Duodenal mucosa (tissue), 2 donors: Measurements from ENCODE around the gene KSR2.
A peak's percentile ranks its signal among the peaks of the same experiment; 100 is the strongest.
"Not testable (repeated sequence)": the region's sequence is repeated elsewhere in the genome, so short reads cannot be mapped to it uniquely, and the experiment has no call there.

Experiments
- H3K27ac ChIP-seq: one replicate; pipeline ENCODE4 v1.7.0; 2013; ENCODE audit warnings: low read depth, low read length
- H3K27me3 ChIP-seq, 2 donors: one replicate each; pipeline ENCODE4 v1.7.0; 2013; ENCODE audit warnings: low read length in 2 of 2, control low read depth in 1 of 2; ENCODE audit not compliant: insufficient read depth in 2 of 2, control insufficient read depth in 1 of 2
- H3K36me3 ChIP-seq, 2 donors: one replicate each; pipeline ENCODE4 v1.7.0; 2013; ENCODE audit warnings: low read length in 2 of 2, control low read depth in 1 of 2; ENCODE audit not compliant: insufficient read depth in 2 of 2, control insufficient read depth in 1 of 2
- H3K4me1 ChIP-seq, 2 donors: one replicate each; pipeline ENCODE4 v1.7.0; 2013; ENCODE audit warnings: low read length in 2 of 2, control low read depth in 1 of 2; ENCODE audit not compliant: insufficient read depth in 2 of 2, control insufficient read depth in 1 of 2
- H3K4me3 ChIP-seq, 2 donors: one replicate each; pipeline ENCODE4 v1.7.0; 2013; ENCODE audit warnings: low read length in 2 of 2, low read depth in 1 of 2
- H3K9ac ChIP-seq, 2 donors: one replicate each; pipeline ENCODE4 v1.7.0; 2013; ENCODE audit warnings: low read length in 2 of 2, low read depth in 1 of 2
- H3K9me3 ChIP-seq, 2 donors: one replicate each; pipeline ENCODE4 v1.7.0; 2013; ENCODE audit warnings: low read length in 2 of 2, control low read depth in 1 of 2; ENCODE audit not compliant: control insufficient read depth in 1 of 2

The KSR2 gene

GRCh38 chr12:117803001-117803400, 165.8 kb downstream of the KSR2 start:
- Histone ChIP-seq H3K27ac (no peak overlapping the region), H3K9ac (no peak overlapping the region), H3K27me3 (no peaks in the 10 kb centered on the region), H3K4me3 (no peak overlapping the region), H3K9me3 (no peaks in the 10 kb centered on the region), H3K4me1 (peaks cover 4 to 6% of the 10 kb centered on the region in 2 donors), H3K36me3 (no peaks in the 10 kb centered on the region)

GRCh38 chr12:117800711-117801110, 168.1 kb downstream of the KSR2 start:
- not testable (repeated sequence) for H3K27me3 ChIP-seq

GRCh38 chr12:117797202-117797601, 171.6 kb downstream of the KSR2 start:
- H3K4me1 ChIP-seq = no peaks in the 10 kb centered on the region

More at GRCh38 chr12:117800711-117801110, 168.1 kb downstream of the KSR2 start:
- H3K36me3 ChIP-seq, H3K27ac ChIP-seq, H3K9ac ChIP-seq, H3K9me3 ChIP-seq, H3K4me3 ChIP-seq, H3K4me1 ChIP-seq: not testable (repeated sequence)

DNA sequence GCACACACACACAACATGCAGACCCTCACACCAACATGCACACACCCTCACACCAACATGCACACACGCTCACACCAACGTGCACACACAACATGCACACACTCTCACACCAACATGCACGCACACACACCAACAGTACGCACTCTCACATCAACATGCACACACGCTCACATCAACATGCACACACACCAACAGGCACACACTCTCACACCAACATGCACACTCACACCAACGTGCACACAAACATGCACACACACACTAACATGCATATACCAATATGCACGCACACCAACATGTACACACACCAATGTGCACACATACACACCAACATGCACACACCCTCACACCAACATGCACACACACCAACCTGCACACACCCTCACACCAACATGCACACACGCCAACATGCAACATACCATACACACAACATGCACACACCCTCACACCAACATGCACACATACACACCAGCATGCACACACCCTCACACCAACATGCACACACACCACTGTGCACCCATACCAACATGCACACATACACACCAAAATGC, 175.8 kb downstream of the KSR2 start:
- no peaks in the 10 kb centered on the region for H3K36me3 ChIP-seq
- H3K4me3 ChIP-seq = no peak overlapping the region
- no peak overlapping the region for H3K27ac ChIP-seq
- peak overlapping the region in 1 of 2 donors; percentile 8 for H3K9ac ChIP-seq
- H3K9me3 ChIP-seq = peaks cover 9 to 16% of the 10 kb centered on the region in 2 donors
- no peaks in the 10 kb centered on the region for H3K4me1 ChIP-seq
- peaks cover 0 to 4% of the 10 kb centered on the region in 2 donors for H3K27me3 ChIP-seq

More at GRCh38 chr12:117797202-117797601, 171.6 kb downstream of the KSR2 start:
- Histone ChIP-seq H3K4me3 (no peak overlapping the region), H3K27me3 (no peaks in the 10 kb centered on the region), H3K9me3 (peaks cover 9 to 16% of the 10 kb centered on the region in 2 donors), H3K27ac (no peak overlapping the region), H3K36me3 (no peaks in the 10 kb centered on the region), H3K9ac (no peak overlapping the region)

- Histone ChIP-seq H3K27ac (no peak overlapping the region), H3K27me3 (peaks cover 0 to 4% of the 10 kb centered on the region in 2 donors), H3K4me3 (no peak overlapping the region), H3K4me1 (no peaks in the 10 kb centered on the region), H3K36me3 (no peaks in the 10 kb centered on the region), H3K9ac (peak overlapping the region in 1 of 2 donors; percentile 8), H3K9me3 (peaks cover 9 to 16% of the 10 kb centered on the region in 2 donors)
Observed at GRCh38 chr12:117792471-117792870, 176.3 kb downstream of the KSR2 start.

DNA sequence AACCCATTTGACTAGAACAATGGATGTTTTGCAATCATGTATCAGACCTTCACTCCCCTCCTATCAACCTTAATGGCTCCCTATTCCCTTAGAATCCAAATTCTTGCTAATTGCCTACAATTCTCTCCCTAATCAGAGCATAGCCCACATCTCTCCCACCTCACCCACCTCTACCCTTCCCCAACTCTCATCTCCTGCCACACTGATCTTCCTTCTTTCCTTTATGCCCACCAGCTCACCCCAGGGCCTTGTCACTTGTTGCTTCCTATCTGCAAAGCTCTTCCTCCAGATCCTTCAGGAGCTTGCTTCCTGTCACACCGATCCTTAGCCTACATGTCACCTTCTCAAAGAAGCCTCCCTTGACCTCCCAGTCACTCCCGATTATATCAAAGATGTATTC, 177.8 kb downstream of the KSR2 start:
- no peak overlapping the region for H3K4me3 ChIP-seq
- H3K9me3 ChIP-seq = peaks cover 9 to 16% of the 10 kb centered on the region in 2 donors
- no peak overlapping the region for H3K27ac ChIP-seq
- H3K36me3 ChIP-seq = no peaks in the 10 kb centered on the region
- H3K4me1 ChIP-seq = no peaks in the 10 kb centered on the region
- H3K9ac ChIP-seq = no peak overlapping the region
- H3K27me3 ChIP-seq = peaks cover 0 to 4% of the 10 kb centered on the region in 2 donors

- Histone ChIP-seq H3K36me3 (no peaks in the 10 kb centered on the region), H3K9me3 (peaks cover 9 to 16% of the 10 kb centered on the region in 2 donors), H3K9ac (no peak overlapping the region), H3K27ac (no peak overlapping the region), H3K27me3 (peaks cover 0 to 4% of the 10 kb centered on the region in 2 donors), H3K4me3 (no peak overlapping the region), H3K4me1 (no peaks in the 10 kb centered on the region)
Observed at GRCh38 chr12:117790198-117790597, 178.6 kb downstream of the KSR2 start.

- H3K27ac ChIP-seq = no peak overlapping the region
- H3K27me3 ChIP-seq = peaks cover 0 to 4% of the 10 kb centered on the region in 2 donors
- no peaks in the 10 kb centered on the region for H3K4me1 ChIP-seq
- H3K4me3 ChIP-seq = no peak overlapping the region
- no peaks in the 10 kb centered on the region for H3K36me3 ChIP-seq
- H3K9ac ChIP-seq = no peak overlapping the region
- peaks cover 10 to 14% of the 10 kb centered on the region in 2 donors for H3K9me3 ChIP-seq
Observed at GRCh38 chr12:117789195-117789912, 179.4 kb downstream of the KSR2 start.

- Histone ChIP-seq H3K4me1 (no peaks in the 10 kb centered on the region), H3K27me3 (no peaks in the 10 kb centered on the region)
Observed at GRCh38 chr12:117778656-117779055, 190.1 kb downstream of the KSR2 start.

DNA sequence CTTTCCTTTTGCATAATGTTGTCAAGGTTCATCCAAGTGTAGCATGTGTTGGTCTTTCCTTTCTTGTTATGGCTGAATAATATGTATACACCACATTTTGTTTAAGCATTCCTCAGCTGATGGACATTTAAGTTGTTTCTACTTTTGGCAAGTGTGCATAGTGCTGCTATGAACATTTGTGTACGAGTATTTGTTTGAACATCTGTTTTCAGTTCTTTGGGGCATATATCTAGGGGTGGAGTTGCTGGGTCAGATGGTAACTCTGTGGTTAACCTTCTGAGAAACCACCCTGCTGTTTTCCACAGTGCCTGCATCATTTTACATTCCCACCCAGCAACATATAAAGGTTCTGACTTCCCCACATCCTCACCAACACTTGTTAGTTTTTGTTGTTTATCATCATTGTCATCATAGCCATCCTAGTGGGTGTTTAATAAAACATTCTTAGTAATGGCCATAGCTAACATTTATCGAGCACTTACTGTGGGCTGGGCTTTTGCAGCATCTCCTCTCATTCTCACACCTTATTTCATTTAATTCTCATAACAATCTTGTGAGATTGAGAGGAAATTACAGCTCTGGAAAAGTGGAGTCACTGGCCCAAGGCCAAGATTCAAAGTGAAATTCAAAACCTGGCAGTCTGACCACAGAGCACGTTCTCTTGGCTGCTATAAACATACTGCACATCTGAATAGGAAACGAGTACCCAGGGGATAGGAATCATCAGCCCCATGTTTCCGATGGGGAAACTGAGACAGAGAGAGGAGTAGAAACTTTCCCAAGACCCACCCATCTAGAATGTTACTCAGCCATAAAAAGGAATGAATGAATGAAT, 193.6 kb downstream of the KSR2 start:
- no peaks in the 10 kb centered on the region for H3K36me3 ChIP-seq
- no peaks in the 10 kb centered on the region for H3K27me3 ChIP-seq
- no peaks in the 10 kb centered on the region for H3K9me3 ChIP-seq
- H3K4me3 ChIP-seq = no peak overlapping the region
- H3K4me1 ChIP-seq = no peaks in the 10 kb centered on the region
- H3K27ac ChIP-seq = no peak overlapping the region
- H3K9ac ChIP-seq = no peak overlapping the region

More at GRCh38 chr12:117778656-117779055, 190.1 kb downstream of the KSR2 start:
- no peak overlapping the region for H3K9ac ChIP-seq
- no peaks in the 10 kb centered on the region for H3K36me3 ChIP-seq
- no peaks in the 10 kb centered on the region for H3K9me3 ChIP-seq
- H3K4me3 ChIP-seq = no peak overlapping the region
- H3K27ac ChIP-seq = no peak overlapping the region
